Globus pallidus (tissue), 1 donor: Measurements from ENCODE around the gene OARD1.

Experiments used
- DNase-seq: peaks from one replicate; pipeline ENCODE4 v3.0.0-alpha.2; 2015; ENCODE audit warnings: low spot score

OARD1 gene

GRCh38 chr6:41074692-41075436 lies 2.7 kb upstream of the OARD1 start:
- DNase-seq = no peak

GRCh38 chr6:41073968-41074691 lies 2.0 kb upstream of the OARD1 start:
- peak; percentile 14 for DNase-seq

- DNase-seq = peak; percentile 69
Measured at GRCh38 chr6:41073203-41073967, 1.2 kb upstream of the OARD1 start.

GRCh38 chr6:41072836-41073202 lies 663 bp upstream of the OARD1 start, which contains the start of gene NFYA:
Gene NFYA (plus strand): TSS chr6:41072974. CDS start chr6:41079090, 6,116 bp downstream.
- no peak for DNase-seq

GRCh38 chr6:41071501-41071922 lies 644 bp downstream of the OARD1 start:
- DNase-seq = no peak

GRCh38 chr6:41066867-41067304 lies 5.3 kb downstream of the OARD1 start:
- peak; percentile 75 for DNase-seq

GRCh38 chr6:41065550-41066026 lies 6.6 kb downstream of the OARD1 start:
- no peak for DNase-seq

- DNase-seq = no peak
Measured at GRCh38 chr6:41064841-41065240, 7.3 kb downstream of the OARD1 start.

GRCh38 chr6:41063884-41064285 lies 8.3 kb downstream of the OARD1 start:
- no peak for DNase-seq

GRCh38 chr6:41062056-41062455 lies 10.1 kb downstream of the OARD1 start:
- no peak for DNase-seq

- DNase-seq = no peak
Measured at GRCh38 chr6:41061196-41061726, 10.9 kb downstream of the OARD1 start.

GRCh38 chr6:41059556-41059955 lies 12.6 kb downstream of the OARD1 start:
- DNase-seq = no peak

- no peak for DNase-seq
Measured at GRCh38 chr6:41058783-41059181, 13.4 kb downstream of the OARD1 start.

- DNase-seq = no peak
Measured at GRCh38 chr6:41056768-41057490, 15.2 kb downstream of the OARD1 start.

- no peak for DNase-seq
Measured at GRCh38 chr6:41055149-41055548, 17.0 kb downstream of the OARD1 start.

GRCh38 chr6:41054511-41054910 lies 17.6 kb downstream of the OARD1 start:
- DNase-seq = no peak

GRCh38 chr6:41053041-41053440 lies 19.1 kb downstream of the OARD1 start, which contains the start of gene APOBEC2:
Gene APOBEC2 (plus strand): TSS chr6:41053202. CDS start chr6:41053348, 146 bp downstream.
- no peak for DNase-seq

- no peak for DNase-seq
Measured at GRCh38 chr6:41051873-41052272, 20.3 kb downstream of the OARD1 start.

GRCh38 chr6:41050536-41050935 lies 21.6 kb downstream of the OARD1 start:
- DNase-seq = no peak

- no peak for DNase-seq
Measured at GRCh38 chr6:41049955-41050354, 22.2 kb downstream of the OARD1 start.

- no peak for DNase-seq
Measured at GRCh38 chr6:41049521-41049920, 22.6 kb downstream of the OARD1 start.
